ENCODE measurements around the gene ARMH3. TPM values are rescaled to one million over a fixed set of nuclear protein-coding genes. Genes with fewer than 3 reads are reported as not detected.

The ARMH3 gene
- total and polyA plus RNA-seq, 10 of the 15 experiments (the other 5 are each of a cell fraction or from before 2014, with no cell fraction given): 13.0 to 33.0 (median 16.4) TPM

- FAIRE-seq (no peak), ATAC-seq (peak; percentile 65), DNase-seq (ENCODE audit: low read depth, low spot score) (no peak)
- CTCF ChIA-PET: interaction anchor here (0.5 to 2.1 kb wide), 4 partner anchors 11 to 180 kb away, joined by 3 to 10 read pairs (median 4); no protein-coding TSS in a partner anchor
- H3K9me3 ChIP-seq (replicated peaks; ENCODE audit: control insufficient read depth, insufficient read depth, low read length): no peaks in the 10 kb centered on the region
- peaks cover 22% of the 10 kb centered on the region for H3K4me1 ChIP-seq (ENCODE audit: control insufficient read depth, insufficient read depth, low read length)
- H3K27me3 ChIP-seq (replicated peaks in 1 of 2; ENCODE audit: control insufficient read depth in 2 of 2, insufficient read depth in 2 of 2, low read length in 1 of 2): no peaks in the 10 kb centered on the region
- POLR2A ChIA-PET: interaction anchor here (0.5 to 4.5 kb wide), 5 partner anchors 8 to 178 kb away, joined by 3 to 33 read pairs (median 4); partner anchors contain the start of gene OGA
- peak overlapping the region; percentile 97 for H3K4me2 ChIP-seq (ENCODE audit: control insufficient read depth, insufficient read depth)
- BruUV-seq (replicated peaks): no TSS peak
- H3K4me3 ChIP-seq: peak overlapping the region; percentile 63; the same call in 1 of the 2 replicates
- WGBS (ENCODE audit: insufficient coverage, insufficient replicate concordance, low lambda C conversion rate, missing lambda C conversion rate): 5% methylated on average over 15 of the region's 31 CpGs
- H3K36me3 ChIP-seq (ENCODE audit: control insufficient read depth in 2 of 2, insufficient read depth in 2 of 2, low read length in 1 of 2): peaks cover 0 to 4% of the 10 kb centered on the region in 2 experiments; a peak in 1 of 4 replicates
- H3K27ac ChIP-seq (ENCODE audit: control insufficient read depth, insufficient read depth): peak overlapping the region; percentile 82
- in situ Hi-C loops (cut with MboI): no loop called here
- H3K79me2 ChIP-seq (ENCODE audit: control insufficient read depth, insufficient read depth, low read length): no peaks in the 10 kb centered on the region
- SMC1A ChIA-PET (ENCODE audit: uncharacterized antibody, unreplicated experiment): interaction anchor here (1.0 to 1.8 kb wide), 4 partner anchors 11 to 227 kb away, joined by 3 to 5 read pairs (median 4); no protein-coding TSS in a partner anchor
- peak overlapping the region; percentile 85 for H2AFZ ChIP-seq (ENCODE audit: control insufficient read depth, low read depth, low read length)
- intact Hi-C loops (cut with micrococcal nuclease; ENCODE audit: unreplicated experiment): loop anchor here (1.0 kb wide), 1 partner anchor 11 kb away; the partner anchor contains the start of gene OGA
- H4K20me1 ChIP-seq (ENCODE audit: control insufficient read depth, insufficient read depth): no peaks in the 10 kb centered on the region
- RAD21 ChIA-PET (ENCODE audit: unreplicated experiment): interaction anchor here (0.7 to 1.5 kb wide), 7 partner anchors 11 to 179 kb away, joined by 3 to 15 read pairs (median 5); partner anchors contain the start of gene OGA
- peak overlapping the region; percentile 43 for H3K9ac ChIP-seq (ENCODE audit: control insufficient read depth, insufficient read depth, low read length)
- no peak for TF ChIP-seq SREBF1 (IDR thresholded peaks at IDR 0.05; ENCODE audit: low read length)
- no peak for TF ChIP-seq BACH1 (IDR thresholded peaks at IDR 0.05; ENCODE audit: borderline replicate concordance)
- TF ChIP-seq CBX3 (IDR thresholded peaks at IDR 0.05; ENCODE audit: borderline replicate concordance, low read depth): no peak
- TF ChIP-seq TCF3 (IDR thresholded peaks at IDR 0.05; ENCODE audit: borderline replicate concordance, insufficient read depth, low read depth, low read length): no peak
- no peak for TF ChIP-seq RBBP5 (conservative IDR thresholded peaks at IDR 0.05)
- TF ChIP-seq SMARCA5 (IDR thresholded peaks at IDR 0.05): 0 out of 2 replicates have a peak, but pooled peaks have one; percentile 36
- no peak for TF ChIP-seq POLR2AphosphoS5 (IDR thresholded peaks at IDR 0.05; ENCODE audit: low read length)
- no peak for TF ChIP-seq GATAD2B (conservative IDR thresholded peaks at IDR 0.05; ENCODE audit: low read depth)
- TF ChIP-seq USF2 (IDR thresholded peaks at IDR 0.05; ENCODE audit: borderline replicate concordance, low read depth, low read length): no peak
- TF ChIP-seq SIX5 (IDR thresholded peaks at IDR 0.05; ENCODE audit: low read depth, low read length, severe bottlenecking): no peak
- no peak for TF ChIP-seq RCOR1 (conservative IDR thresholded peaks at IDR 0.05; ENCODE audit: low read depth, low read length)
- TF ChIP-seq ZNF217 (IDR thresholded peaks at IDR 0.05): no peak
- TF ChIP-seq FOS (IDR thresholded peaks at IDR 0.05; ENCODE audit: borderline replicate concordance, extremely low read depth, insufficient read length): no peak
- no peak; the same call in 1 of the 2 replicates for TF ChIP-seq LARP7 (IDR thresholded peaks at IDR 0.05)
- TF ChIP-seq NRF1 (conservative IDR thresholded peaks at IDR 0.05; ENCODE audit: low read depth, low read length): no peak
- TF ChIP-seq YBX1 (IDR thresholded peaks at IDR 0.05): no peak
- TF ChIP-seq ZNF207 (IDR thresholded peaks at IDR 0.05; ENCODE audit: borderline replicate concordance): no peak
- TF ChIP-seq PAX5 (IDR thresholded peaks at IDR 0.05; ENCODE audit: borderline replicate concordance, low read depth, low read length): no peak
- TF ChIP-seq TBL1XR1 (IDR thresholded peaks at IDR 0.05; ENCODE audit: low read depth, low read length): no peak
- no peak for TF ChIP-seq ESRRA (IDR thresholded peaks at IDR 0.05; ENCODE audit: low read length)
- no peak for TF ChIP-seq SP1 (IDR thresholded peaks at IDR 0.05; ENCODE audit: low read depth, low read length)
- TF ChIP-seq SPI1 (IDR thresholded peaks at IDR 0.05; ENCODE audit: borderline replicate concordance, insufficient read depth, low read depth, low read length): no peak
These were observed 226.2 kb downstream of the ARMH3 start for GRCh38 chr10:101829561-101830315.
